NOMO-1 treated with DMSO at 0.1 percent for 48 hours (cell line): ENCODE data around the gene ZNF700.
"Not testable (repeated sequence)": the region's sequence is repeated elsewhere in the genome, so short reads cannot be mapped to it uniquely, and the experiment has no call there.

Experiments
- DNase-seq: peaks from one replicate; lab custom pipeline; 2025; ENCODE audit not compliant: unreplicated experiment; lab: John Stamatoyannopoulos, UW

ZNF700 gene

GRCh38 chr19:11987405-11988281 lies 62.7 kb downstream of the ZNF700 start:
- peak; percentile 96 for DNase-seq

- DNase-seq = no peak
These were observed 64.2 kb downstream of the ZNF700 start for GRCh38 chr19:11989112-11989456.

GRCh38 chr19:11991921-11992320 lies 67.0 kb downstream of the ZNF700 start:
- not testable (repeated sequence) for DNase-seq

- DNase-seq = no peak
These were observed 70.3 kb downstream of the ZNF700 start for GRCh38 chr19:11995174-11995573.
